Prostate gland (tissue), 2 donors: ENCODE measurements around the gene CLEC16A. TPM values are rescaled to one million over a fixed set of nuclear protein-coding genes. Genes with fewer than 3 reads are reported as not detected.

Experiments
- DNase-seq: peaks from one replicate; pipeline ENCODE4 v3.0.0-alpha.2; 2019; ENCODE audit warnings: low spot score
- H3K27ac ChIP-seq, 2 donors: fragments of 200-600 bp; sonication (generic); 2 replicates each; pipeline ENCODE4 v1.5.1; 2017 to 2019
- H3K27me3 ChIP-seq: fragments of 200-600 bp; sonication (generic); replicated peaks from 2 replicates; pipeline ENCODE4 v1.5.1; 2019; ENCODE audit not compliant: insufficient read depth
- H3K36me3 ChIP-seq, 2 donors: fragments of 200-600 bp; sonication (generic); 1 replicate in 1 of 2; 2 replicates in 1 of 2; pipeline versions ENCODE4 v1.5.1 to v1.8.1; 2017 to 2019
- H3K4me1 ChIP-seq: fragments of 200-600 bp; sonication (generic); replicated peaks from 2 replicates; pipeline ENCODE4 v1.5.1; 2019
- H3K4me3 ChIP-seq, 2 donors: fragments of 200-600 bp; sonication (generic); 2 replicates each; pipeline ENCODE4 v1.5.1; 2017 to 2019
- H3K9me3 ChIP-seq: fragments of 200-600 bp; sonication (generic); 2 replicates; pipeline ENCODE4 v1.5.1; 2017
- CTCF ChIP-seq, 4 experiments: fragments of 200-600 bp in 2 of 4; fragments of 450-650 bp in 2 of 4; sonication (generic) in 2 of 4; IDR thresholded peaks; 1 replicate in 3 of 4; 2 replicates in 1 of 4; pipeline ENCODE4 v1.5.1; 2016 to 2019; ENCODE audit warnings: antibody characterized with exemption in 4 of 4, mild to moderate bottlenecking in 2 of 4, moderate library complexity in 2 of 4
- POLR2A ChIP-seq: fragments of 450-650 bp; IDR thresholded peaks from one replicate; pipeline ENCODE4 v1.6.1; 2016; ENCODE audit warnings: antibody characterized with exemption, mild to moderate bottlenecking
- POLR2AphosphoS5 ChIP-seq: sonication (generic); formaldehyde crosslinking; IDR thresholded peaks from one replicate; pipeline ENCODE4 v1.6.1; 2017; ENCODE audit warnings: antibody characterized with exemption
- WGBS: methylation state at CpG from one replicate; pipeline ENCODE4 v1.1.5; 2018; 5-methylcytosine and 5-hydroxymethylcytosine counted together
- intact Hi-C: fragments of 100-400 bp; cut with DNase I; formaldehyde crosslinking; loops from one replicate; pipeline ENCODE4 v1.14.2; 2022
- total RNA-seq, 2 donors: library from RNA; depleted of rRNA; stranded (reverse); fragments of >200 nt; gene quantifications; one replicate each; pipeline ENCODE4 v1.1.0, GENCODE V29; 2016

The CLEC16A gene
- total RNA-seq, 2 donors from 2014 or later = 26.1 to 52.2 TPM

- Histone ChIP-seq H3K36me3 (no peaks in the 10 kb centered on the region), H3K27me3 (no peaks in the 10 kb centered on the region), H3K27ac (no peak overlapping the region), H3K9me3 (no peaks in the 10 kb centered on the region), H3K4me3 (no peak overlapping the region), H3K4me1 (no peaks in the 10 kb centered on the region)
- TF ChIP-seq POLR2AphosphoS5 = no peak
- TF ChIP-seq CTCF (IDR thresholded peaks at IDR 0.05) = no peak
- no peak for TF ChIP-seq POLR2A
- intact Hi-C loops = no loop called here
- 100% methylated on average over 1 of the region's 1 CpG for WGBS
- no peak for DNase-seq
These were observed 67.0 kb downstream of the CLEC16A start for GRCh38 chr16:11011326-11011725.

- no peak for DNase-seq
- Histone ChIP-seq H3K27me3 (no peaks in the 10 kb centered on the region), H3K9me3 (no peaks in the 10 kb centered on the region), H3K36me3 (no peaks in the 10 kb centered on the region), H3K4me3 (no peak overlapping the region), H3K27ac (no peak overlapping the region), H3K4me1 (no peaks in the 10 kb centered on the region)
- WGBS = 95% methylated on average over 8 of the region's 8 CpGs
- TF ChIP-seq POLR2A = no peak
- TF ChIP-seq CTCF (IDR thresholded peaks at IDR 0.05) = no peak
- no peak for TF ChIP-seq POLR2AphosphoS5
- intact Hi-C loops = no loop called here
These were observed 68.5 kb downstream of the CLEC16A start for GRCh38 chr16:11012841-11013240.

GRCh38 chr16:11014136-11014535 lies 69.8 kb downstream of the CLEC16A start:
- H3K36me3 ChIP-seq = no peaks in the 10 kb centered on the region
- no peak for TF ChIP-seq CTCF (IDR thresholded peaks at IDR 0.05)
- TF ChIP-seq POLR2AphosphoS5 = no peak
- no peak for TF ChIP-seq POLR2A
- WGBS = 67% methylated on average over 4 of the region's 4 CpGs
- no peak for DNase-seq
- intact Hi-C loops = no loop called here
- H3K4me3 ChIP-seq = no peak overlapping the region
- no peaks in the 10 kb centered on the region for H3K27me3 ChIP-seq
- no peaks in the 10 kb centered on the region for H3K9me3 ChIP-seq
- H3K4me1 ChIP-seq = no peaks in the 10 kb centered on the region
- no peak overlapping the region for H3K27ac ChIP-seq

GRCh38 chr16:11015076-11015475 lies 70.7 kb downstream of the CLEC16A start:
- Histone ChIP-seq H3K27ac (no peak overlapping the region), H3K9me3 (no peaks in the 10 kb centered on the region), H3K4me1 (no peaks in the 10 kb centered on the region), H3K36me3 (no peaks in the 10 kb centered on the region), H3K4me3 (no peak overlapping the region), H3K27me3 (no peaks in the 10 kb centered on the region)
- TF ChIP-seq POLR2AphosphoS5 = no peak
- no peak for TF ChIP-seq POLR2A
- TF ChIP-seq CTCF (IDR thresholded peaks at IDR 0.05) = no peak
- DNase-seq = no peak
- intact Hi-C loops = no loop called here
- WGBS = 88% methylated on average over 6 of the region's 6 CpGs

GRCh38 chr16:11015607-11016006 lies 71.2 kb downstream of the CLEC16A start:
- Histone ChIP-seq H3K9me3 (no peaks in the 10 kb centered on the region), H3K27ac (no peak overlapping the region), H3K27me3 (no peaks in the 10 kb centered on the region), H3K36me3 (no peaks in the 10 kb centered on the region), H3K4me3 (no peak overlapping the region), H3K4me1 (no peaks in the 10 kb centered on the region)
- no peak for TF ChIP-seq POLR2AphosphoS5
- TF ChIP-seq CTCF (IDR thresholded peaks at IDR 0.05) = no peak
- no peak for TF ChIP-seq POLR2A
- WGBS = 91% methylated on average over 5 of the region's 5 CpGs
- DNase-seq = no peak
- intact Hi-C loops = no loop called here
